ENCODE results near the gene LARP1. TPM values are rescaled to one million over a fixed set of nuclear protein-coding genes. Genes with fewer than 3 reads are reported as not detected.

LARP1 gene
- total RNA-seq, 2 donors from 2014 or later: 172 to 231 TPM

DNA sequence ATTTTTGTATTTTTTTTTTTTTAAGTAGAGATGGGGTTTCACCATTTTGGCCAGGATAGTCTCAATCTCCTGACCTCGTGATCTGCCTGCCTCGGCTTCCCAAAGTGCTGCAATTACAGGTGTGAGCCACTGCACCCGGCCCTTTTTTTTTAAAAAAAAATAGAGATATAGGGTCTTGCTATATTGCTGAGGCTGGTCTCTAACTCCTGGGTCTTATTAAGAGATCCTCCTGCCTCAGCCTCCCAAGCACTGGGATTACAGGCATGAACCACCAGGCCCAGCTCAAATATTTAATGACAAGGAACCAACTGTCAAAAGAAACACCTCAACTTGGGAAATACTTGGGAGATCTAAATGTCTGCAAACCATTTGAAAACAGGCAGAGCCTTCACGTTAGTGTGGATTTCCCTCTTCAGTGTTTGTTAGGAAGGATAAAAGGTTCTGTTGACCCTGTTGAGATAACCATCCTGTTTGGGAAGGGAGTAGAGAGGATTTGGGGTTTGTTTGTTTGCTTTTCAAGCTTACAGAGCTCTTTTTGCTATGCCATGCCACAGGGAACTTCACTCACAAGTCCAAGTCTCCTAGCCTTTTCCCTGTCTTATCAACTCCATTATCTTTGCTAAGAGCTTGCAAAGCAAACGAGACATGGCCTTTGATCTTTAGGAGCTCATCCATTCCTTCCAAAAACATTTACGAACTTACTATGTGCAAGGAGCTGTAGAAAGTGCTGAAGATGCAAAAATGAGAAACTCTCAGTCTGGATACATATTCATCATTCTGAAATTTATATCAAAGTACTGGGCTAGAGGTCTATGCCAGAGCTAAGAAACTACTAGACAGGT lies 87.7 kb downstream of the LARP1 start:
- Mint-ChIP-seq H3K9me3 (no peaks in the 10 kb centered on the region), H3K36me3 (no peaks in the 10 kb centered on the region), H3K27ac (peak overlapping the region in 1 of 2 donors; percentile 53)
- DNase-seq (ENCODE audit: low spot score in 2 of 2) (no peak), ATAC-seq (no peak)

DNA sequence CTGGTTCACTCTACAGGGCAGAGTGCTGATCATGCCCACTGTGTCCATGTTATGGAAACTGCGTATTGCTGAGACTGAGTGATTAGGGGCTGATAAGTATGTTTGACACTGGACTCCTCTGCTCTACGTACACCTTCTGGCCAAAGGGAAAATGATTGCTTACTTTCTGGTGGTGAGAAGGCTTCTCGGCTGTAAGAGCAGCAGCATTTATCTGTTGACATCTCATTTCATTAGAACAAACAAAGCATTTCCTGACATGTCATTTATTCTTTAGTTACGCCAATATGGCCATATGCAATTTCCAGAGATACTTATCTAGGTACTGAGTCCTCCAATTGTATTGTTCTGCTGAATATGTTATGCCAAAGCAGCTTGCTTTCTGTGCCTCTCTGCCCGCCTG lies 89.6 kb downstream of the LARP1 start:
- no peak for DNase-seq (ENCODE audit: low spot score in 2 of 2)
- H3K36me3 Mint-ChIP-seq: no peaks in the 10 kb centered on the region
- H3K27ac Mint-ChIP-seq: no peak overlapping the region
- ATAC-seq: no peak
- H3K9me3 Mint-ChIP-seq: no peaks in the 10 kb centered on the region

DNA sequence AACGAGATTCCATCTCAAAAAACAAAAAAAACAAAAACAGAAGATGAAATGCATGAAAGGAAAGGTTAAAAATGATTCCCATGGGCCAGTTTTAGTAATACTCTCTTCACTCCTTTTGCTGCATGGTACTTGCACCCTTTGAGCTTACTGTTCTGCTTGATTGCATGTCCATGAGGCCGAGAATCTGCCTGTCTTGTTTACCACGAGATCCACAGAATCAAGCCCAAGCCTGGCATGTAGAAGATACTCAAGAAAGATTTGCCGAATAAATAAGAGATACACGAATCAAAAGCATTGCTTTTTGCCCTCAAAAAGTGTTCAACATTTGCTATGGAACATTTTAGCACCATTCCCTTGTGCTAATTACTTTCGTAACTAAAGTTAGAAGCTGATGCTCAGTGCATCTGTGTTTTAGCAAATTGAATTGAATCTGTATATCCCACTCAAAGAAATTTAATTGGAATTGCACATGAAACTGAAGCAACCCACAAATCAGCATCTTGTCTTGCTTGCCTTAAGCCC lies 94.1 kb downstream of the LARP1 start:
- H3K36me3 Mint-ChIP-seq: no peaks in the 10 kb centered on the region
- DNase-seq (ENCODE audit: low spot score in 2 of 2): no peak
- no peak for ATAC-seq

DNA sequence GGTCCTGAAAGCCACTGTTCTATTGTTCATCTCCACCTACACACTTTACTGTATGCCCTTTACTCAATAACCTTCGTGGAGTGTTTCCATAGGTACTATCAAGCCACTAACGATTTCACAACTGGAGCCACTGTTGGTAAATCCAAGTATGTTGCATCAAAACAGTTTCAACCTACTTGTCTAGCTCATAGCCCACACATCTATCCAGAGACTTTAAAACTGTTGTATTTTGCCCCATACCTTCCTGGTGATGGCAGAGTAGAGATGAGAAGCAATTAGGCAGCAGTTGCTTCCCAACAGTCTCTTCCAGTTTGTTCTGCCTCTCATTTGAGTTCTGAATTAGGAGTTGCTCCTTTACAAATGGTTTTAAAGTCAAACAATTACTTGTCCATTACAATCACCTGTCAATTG lies 94.6 kb downstream of the LARP1 start:
- H3K27ac Mint-ChIP-seq: no peak overlapping the region
- ATAC-seq: peak in 1 of 2 donors; percentile 24
- no peak for DNase-seq (ENCODE audit: low spot score in 2 of 2)
- no peaks in the 10 kb centered on the region for H3K36me3 Mint-ChIP-seq
- no peaks in the 10 kb centered on the region for H3K9me3 Mint-ChIP-seq

More for the DNA sequence above, 94.1 kb downstream of the LARP1 start:
- H3K9me3 Mint-ChIP-seq: no peaks in the 10 kb centered on the region
- no peak overlapping the region for H3K27ac Mint-ChIP-seq

DNA sequence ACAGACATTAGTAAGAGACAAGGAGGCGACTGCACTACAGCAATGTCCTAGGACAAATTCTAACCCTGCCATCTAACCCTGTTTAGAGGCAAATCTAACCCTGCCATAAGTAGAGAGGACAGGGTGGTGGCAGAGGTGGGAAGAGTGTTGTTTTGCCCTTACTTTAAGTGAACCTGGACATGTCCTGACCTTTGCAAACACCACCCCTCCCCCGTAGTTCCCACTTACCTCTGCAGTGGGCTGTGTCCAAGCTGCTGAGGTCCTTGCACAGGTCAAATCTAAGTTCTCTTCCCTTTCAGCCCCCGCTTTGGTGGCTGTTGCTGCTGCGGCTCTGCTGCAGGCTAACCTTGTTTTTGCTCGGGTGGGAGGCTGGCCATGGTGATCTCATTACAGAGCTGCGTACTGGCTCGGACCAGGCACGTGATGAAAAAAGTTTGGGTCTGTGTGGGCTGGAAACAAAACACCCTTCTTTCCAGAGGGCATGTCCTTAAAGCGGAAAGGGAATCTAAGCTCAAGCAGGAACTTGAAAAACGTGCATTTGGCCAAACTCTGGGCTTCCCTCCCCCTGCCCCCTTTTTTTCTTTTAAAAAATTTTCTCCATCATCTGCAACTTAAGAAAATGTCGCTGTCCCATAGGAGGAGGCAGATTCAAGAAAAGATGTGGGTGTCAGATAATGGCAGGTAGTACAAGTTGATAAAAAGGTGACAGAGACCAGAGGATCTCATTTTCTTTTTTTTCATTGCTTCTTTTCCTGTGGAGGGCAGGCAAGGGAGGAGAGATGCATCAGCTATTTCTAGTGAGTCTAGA lies 95.3 kb downstream of the LARP1 start, which contains the start of gene FAXDC2:
Gene FAXDC2 (minus strand): TSS at position 349 of the 808 bp plus-strand sequence. CDS start 12,425 bp downstream, outside the sequence.
- H3K36me3 Mint-ChIP-seq: no peaks in the 10 kb centered on the region
- no peak within 1 kb of the TSS for H3K27ac Mint-ChIP-seq
- DNase-seq (ENCODE audit: low spot score in 2 of 2) (no peak), ATAC-seq (no peak)
- H3K9me3 Mint-ChIP-seq: no peaks in the 10 kb centered on the region

DNA sequence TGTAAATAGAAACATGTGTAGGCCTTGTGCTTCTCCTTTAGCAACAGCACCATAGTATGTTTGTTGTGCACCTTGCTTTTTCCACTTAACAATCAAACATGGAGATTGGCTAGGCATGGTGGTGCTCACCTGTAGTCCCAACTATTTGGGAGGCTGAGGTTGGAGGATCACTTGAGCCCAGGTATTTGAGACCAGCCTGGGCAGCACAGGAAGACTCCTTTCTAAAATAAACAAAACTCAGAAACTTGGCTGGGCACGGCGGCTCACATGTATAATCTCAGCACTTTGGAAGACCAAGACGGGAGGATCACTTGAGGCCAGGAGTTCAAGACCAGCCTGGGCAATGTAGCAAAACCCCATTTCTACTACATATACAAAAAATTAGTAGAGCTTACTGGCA lies 96.2 kb downstream of the LARP1 start:
- ATAC-seq: no peak
- DNase-seq (ENCODE audit: low spot score in 2 of 2): no peak
- Mint-ChIP-seq H3K27ac (no peak overlapping the region), H3K9me3 (no peaks in the 10 kb centered on the region), H3K36me3 (no peaks in the 10 kb centered on the region)

DNA sequence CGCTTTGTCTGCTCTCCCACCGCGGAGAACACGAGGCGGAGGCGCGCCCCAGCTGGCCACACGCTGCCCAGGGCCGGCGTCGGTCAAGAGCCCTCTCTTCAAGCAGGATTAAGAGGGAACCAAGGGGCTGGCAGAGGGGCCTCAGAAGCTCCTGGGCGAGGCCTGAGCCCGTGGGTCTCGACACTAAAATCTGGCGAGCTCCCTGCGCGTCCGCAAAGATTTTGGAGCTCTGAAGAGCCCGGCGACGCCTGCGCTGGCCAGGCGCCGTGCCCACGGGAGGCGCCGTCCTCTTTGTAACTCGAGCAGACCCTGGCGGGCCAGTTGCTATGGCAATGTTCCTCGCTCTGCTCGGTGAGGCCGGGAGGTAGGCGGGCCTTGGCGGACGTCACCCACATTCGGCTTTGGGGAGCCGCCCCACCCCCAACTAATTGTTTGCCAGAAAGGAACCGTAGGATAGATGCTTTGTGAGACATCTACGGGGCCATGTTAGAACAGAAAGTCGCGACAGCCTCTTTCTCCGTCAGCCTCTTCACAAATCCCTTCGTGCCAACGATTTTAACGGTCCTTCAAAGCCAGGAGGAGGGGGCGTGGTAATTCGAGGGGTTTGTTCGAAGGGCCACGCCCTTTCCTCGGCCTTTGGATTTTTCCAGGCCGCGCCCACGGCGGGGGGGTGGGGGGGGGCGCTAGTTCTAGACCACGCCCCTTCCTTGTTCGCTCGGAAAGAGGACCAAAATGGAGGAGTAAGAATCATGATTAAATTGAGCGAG lies 102.5 kb downstream of the LARP1 start:
- ATAC-seq: peak; percentile 71 to 73
- no peaks in the 10 kb centered on the region for H3K9me3 Mint-ChIP-seq
- peaks cover 24 to 38% of the 10 kb centered on the region in 2 donors for H3K36me3 Mint-ChIP-seq
- H3K27ac Mint-ChIP-seq: peak overlapping the region; percentile 91 to 96
- DNase-seq (ENCODE audit: low spot score in 2 of 2): peak; percentile 82 to 85

DNA sequence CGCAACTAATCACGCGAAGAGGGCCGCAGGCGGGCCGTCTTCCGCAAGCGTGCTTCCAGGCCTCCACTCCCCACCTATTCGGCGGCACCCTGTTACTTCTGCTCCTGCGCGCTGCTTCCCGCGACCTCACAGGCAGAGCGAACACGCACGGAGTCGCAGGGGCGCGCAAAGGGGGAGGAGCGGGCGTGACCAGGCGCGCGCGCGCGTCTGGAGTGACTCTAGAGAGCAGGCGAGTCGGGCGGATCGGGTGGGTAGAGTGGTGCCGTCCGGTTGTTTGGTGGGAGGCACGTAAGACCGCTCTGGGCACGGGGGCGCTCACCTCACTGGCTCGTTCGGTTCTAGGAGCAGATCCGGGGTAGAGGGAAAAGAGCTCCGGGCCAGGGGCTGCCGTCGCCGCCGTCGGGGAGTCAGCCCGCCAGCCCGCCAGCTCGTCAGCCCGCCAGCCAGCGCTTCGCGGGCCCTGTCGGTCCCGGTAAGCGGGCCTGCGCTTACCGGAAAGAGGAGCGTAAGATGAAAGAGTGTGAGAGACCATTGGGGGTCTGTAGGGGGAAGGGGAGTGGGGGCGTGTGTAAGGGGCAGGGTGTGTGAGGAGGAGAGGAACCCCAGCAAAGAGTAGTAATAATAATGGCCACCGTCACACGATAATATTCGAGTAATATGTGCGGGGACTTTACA lies 103.3 kb downstream of the LARP1 start, which contains the start of gene CNOT8:
Gene CNOT8 (plus strand): TSS at position 331 of the 675 bp plus-strand sequence. CDS start 4,652 bp downstream, outside the sequence.
- Mint-ChIP-seq H3K9me3 (no peaks in the 10 kb centered on the region), H3K27ac (peak within 1 kb of the TSS; percentile 91 to 96)
- peak; percentile 86 to 88 for ATAC-seq

DNA sequence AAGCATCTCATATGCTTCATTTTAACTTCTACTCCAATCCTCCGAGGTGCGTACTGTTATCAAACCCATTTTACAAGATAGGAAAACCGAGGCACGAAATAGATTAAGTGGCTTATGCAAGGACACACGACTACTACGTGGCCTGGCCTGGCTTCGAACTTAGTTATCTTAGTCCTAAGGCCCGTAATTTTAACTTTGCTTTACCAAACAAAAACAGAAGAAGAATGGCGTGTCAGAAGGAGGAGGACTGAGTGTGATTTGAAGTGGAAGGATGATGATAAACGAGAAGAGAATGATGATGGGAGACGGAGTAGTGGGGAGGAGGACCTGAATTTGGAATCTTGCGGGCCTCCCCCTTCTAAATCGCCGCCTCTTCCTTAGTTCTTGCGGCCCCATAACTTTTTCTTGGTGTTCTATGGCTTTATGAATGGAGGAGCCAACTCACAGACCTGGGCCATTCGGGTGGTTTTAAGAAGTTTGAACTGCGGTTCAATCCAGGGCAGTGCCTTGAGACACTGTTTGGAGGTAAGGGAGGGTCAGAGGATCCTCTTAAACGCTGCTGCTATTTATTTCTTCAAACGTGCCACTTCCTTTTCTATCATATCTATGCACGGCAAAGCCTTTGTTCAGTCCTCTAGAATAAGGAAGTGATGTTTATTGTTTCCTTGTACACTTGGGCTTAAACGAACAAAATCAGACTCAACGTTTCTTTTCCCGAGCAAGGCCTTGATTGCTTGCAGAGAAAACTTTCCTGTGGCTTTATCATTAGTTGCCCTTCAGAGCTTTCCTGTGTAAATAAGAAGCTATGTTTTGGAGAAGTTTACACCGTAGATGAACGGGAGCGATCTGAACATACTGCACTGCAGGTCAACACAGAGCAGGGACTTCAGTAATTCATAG lies 104.0 kb downstream of the LARP1 start:
- DNase-seq (ENCODE audit: low spot score in 2 of 2): no peak
- no peaks in the 10 kb centered on the region for H3K9me3 Mint-ChIP-seq
- peaks cover 24 to 53% of the 10 kb centered on the region in 2 donors for H3K36me3 Mint-ChIP-seq
- H3K27ac Mint-ChIP-seq: peak overlapping the region; percentile 91 to 96
- no peak for ATAC-seq

More for the DNA sequence above, 103.3 kb downstream of the LARP1 start, which contains the start of gene CNOT8:
- DNase-seq (ENCODE audit: low spot score in 2 of 2): peak; percentile 95 to 97
- peaks cover 24 to 46% of the 10 kb centered on the region in 2 donors for H3K36me3 Mint-ChIP-seq

DNA sequence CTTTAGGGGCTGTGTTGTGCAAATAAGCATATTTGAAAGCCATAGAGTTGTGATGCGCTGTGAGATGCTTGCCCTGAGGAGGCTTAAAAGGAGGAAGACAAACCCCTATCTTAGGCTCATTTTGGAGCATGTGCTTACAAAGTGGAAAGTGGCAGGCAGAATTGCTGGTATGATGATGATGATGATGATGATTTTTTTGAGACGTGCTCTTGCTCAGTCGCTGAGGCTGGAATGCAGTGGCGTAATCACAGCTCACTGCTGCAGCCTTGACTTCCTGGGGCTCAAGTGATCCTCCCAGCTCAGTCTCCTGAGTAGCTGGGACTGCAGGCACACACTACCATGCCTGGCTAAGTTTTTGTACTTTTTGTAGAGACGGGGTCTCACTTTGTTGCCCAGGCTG lies 104.9 kb downstream of the LARP1 start:
- DNase-seq (ENCODE audit: low spot score in 2 of 2) (no peak), ATAC-seq (no peak)
- Mint-ChIP-seq H3K9me3 (no peaks in the 10 kb centered on the region), H3K36me3 (peaks cover 24 to 61% of the 10 kb centered on the region in 2 donors), H3K27ac (peak overlapping the region; percentile 78 to 91)

DNA sequence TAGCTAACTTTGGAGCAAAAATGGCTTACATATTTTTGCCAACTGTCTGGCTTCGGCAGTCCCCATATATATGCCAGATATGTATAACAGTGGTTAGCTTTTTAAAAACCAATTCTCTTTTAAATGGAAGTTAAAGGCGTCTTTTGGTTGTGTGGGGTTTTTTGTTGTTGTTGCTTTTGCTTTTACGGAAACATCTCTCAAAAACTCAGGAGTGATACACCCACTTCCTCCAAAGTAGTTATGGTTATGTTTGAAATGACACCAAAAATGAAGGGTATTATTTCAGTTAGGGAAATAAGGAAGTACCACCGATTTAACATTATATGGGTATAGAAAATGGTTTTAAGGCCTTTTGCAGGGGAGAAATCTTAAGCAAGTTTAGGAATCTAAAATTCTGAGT lies 105.6 kb downstream of the LARP1 start:
- peaks cover 24 to 68% of the 10 kb centered on the region in 2 donors for H3K36me3 Mint-ChIP-seq
- no peak for DNase-seq (ENCODE audit: low spot score in 2 of 2)
- no peaks in the 10 kb centered on the region for H3K9me3 Mint-ChIP-seq
- peak overlapping the region; percentile 88 to 91 for H3K27ac Mint-ChIP-seq
- no peak for ATAC-seq

DNA sequence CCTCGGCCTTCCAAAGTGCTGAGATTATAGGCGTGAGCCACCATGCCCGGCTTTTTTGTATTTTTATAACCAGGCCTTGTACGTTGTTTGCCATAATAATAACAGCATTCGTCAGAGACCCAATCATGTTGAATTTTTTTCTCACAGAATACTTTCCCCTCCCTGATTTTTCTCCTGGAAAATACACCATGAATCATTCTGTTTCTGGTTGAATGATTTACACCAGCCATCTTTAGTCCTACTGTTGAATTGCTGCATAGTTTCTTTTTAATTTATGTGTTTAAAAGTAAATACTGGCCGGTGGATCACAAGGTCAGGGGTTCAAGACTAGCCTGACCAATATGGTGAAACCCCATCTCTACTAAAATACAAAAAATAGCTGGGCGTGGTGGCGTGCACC lies 106.8 kb downstream of the LARP1 start:
- no peak for ATAC-seq
- Mint-ChIP-seq H3K9me3 (no peaks in the 10 kb centered on the region), H3K36me3 (peaks cover 24 to 74% of the 10 kb centered on the region in 2 donors), H3K27ac (peak overlapping the region; percentile 62 to 79)
- DNase-seq (ENCODE audit: low spot score in 2 of 2): no peak

DNA sequence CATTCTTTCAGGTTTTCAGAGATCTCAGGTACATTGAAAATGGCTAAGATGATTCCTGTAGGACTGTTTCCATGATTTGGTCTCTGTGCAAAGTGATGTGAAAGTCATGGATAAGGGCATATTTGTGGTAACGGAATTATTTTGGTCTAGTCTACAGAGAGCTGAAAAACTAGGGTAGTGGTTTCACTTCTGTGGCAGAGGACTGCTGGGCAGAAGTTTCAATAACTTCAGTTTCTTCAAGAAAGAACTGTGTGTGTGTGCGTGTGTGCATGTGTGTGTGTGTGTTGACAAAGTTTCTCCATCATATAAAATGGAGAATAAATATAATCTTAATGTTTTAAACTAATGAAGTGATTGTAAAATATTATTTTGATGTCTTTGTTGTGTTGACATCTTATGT lies 107.6 kb downstream of the LARP1 start:
- H3K9me3 Mint-ChIP-seq: no peaks in the 10 kb centered on the region
- DNase-seq (ENCODE audit: low spot score in 2 of 2) (no peak), ATAC-seq (no peak)
- peaks cover 24 to 74% of the 10 kb centered on the region in 2 donors for H3K36me3 Mint-ChIP-seq
- peak overlapping the region; percentile 62 to 81 for H3K27ac Mint-ChIP-seq

DNA sequence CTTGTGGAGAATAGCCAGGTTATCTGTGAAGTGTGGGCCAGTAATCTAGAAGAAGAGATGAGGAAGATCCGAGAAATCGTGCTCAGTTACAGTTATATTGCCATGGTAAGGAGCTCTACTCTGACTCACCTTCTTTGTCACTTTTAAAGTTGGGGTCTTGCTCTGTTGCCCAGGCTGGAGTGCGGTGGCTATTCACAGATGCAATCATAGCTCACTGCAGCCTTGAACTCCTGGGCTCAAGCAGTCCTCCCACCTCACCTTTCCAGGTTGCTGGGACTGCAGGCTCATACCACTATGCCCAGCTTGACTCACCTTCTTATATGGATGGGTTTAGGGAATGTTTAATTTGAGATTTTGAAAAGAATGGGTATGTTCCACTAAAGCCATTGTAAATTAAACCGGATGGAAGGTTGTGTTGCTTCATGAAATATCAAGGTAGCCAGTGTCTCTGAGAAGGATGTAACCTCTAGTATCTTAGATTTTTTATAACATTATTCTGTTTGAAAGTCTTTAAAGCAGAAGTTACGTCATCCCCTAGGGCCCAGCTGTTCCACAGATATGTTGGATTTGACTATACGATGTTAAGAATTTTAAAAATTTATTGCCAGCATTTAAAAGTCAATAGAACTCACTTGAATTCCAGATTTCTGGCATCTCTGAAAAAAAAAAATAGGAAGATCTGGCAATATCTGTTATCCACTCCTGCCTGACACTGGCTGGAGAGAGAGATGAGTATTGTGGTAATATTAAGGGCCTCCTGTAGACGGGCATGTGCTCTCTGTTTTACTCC lies 108.3 kb downstream of the LARP1 start:
- DNase-seq (ENCODE audit: low spot score in 2 of 2) (no peak), ATAC-seq (no peak)
- H3K27ac Mint-ChIP-seq: peak overlapping the region in 1 of 2 donors; percentile 74
- H3K9me3 Mint-ChIP-seq: no peaks in the 10 kb centered on the region
- peaks cover 20 to 71% of the 10 kb centered on the region in 2 donors for H3K36me3 Mint-ChIP-seq

Measured in activated naive CD4-positive, alpha-beta T cell treated with anti-CD3 and anti-CD28 coated beads, Interleukin-2, amount 50 U/mL, for 72 hours (primary cell).